Measurements from ENCODE around the gene CEND1.

GRCh38 chr11:837990-838307, 48.1 kb upstream of the CEND1 start:
- no peak for TF ChIP-seq EZH2 (IDR thresholded peaks at IDR 0.05; ENCODE audit: borderline replicate concordance, low read length)
- TF ChIP-seq, protein P1, sequence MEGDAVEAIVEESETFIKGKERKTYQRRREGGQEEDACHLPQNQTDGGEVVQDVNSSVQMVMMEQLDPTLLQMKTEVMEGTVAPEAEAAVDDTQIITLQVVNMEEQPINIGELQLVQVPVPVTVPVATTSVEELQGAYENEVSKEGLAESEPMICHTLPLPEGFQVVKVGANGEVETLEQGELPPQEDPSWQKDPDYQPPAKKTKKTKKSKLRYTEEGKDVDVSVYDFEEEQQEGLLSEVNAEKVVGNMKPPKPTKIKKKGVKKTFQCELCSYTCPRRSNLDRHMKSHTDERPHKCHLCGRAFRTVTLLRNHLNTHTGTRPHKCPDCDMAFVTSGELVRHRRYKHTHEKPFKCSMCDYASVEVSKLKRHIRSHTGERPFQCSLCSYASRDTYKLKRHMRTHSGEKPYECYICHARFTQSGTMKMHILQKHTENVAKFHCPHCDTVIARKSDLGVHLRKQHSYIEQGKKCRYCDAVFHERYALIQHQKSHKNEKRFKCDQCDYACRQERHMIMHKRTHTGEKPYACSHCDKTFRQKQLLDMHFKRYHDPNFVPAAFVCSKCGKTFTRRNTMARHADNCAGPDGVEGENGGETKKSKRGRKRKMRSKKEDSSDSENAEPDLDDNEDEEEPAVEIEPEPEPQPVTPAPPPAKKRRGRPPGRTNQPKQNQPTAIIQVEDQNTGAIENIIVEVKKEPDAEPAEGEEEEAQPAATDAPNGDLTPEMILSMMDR (conservative IDR thresholded peaks at IDR 0.05 in 1 of 2, IDR thresholded peaks at IDR 0.05 in 1 of 2; ENCODE audit: extremely low read depth in 1 of 2, insufficient read depth in 1 of 2, low read depth in 1 of 2, low read length in 2 of 2) = no peak
